GM23338 (cell line): ENCODE results near the gene UNC13C.

Experiments used
- CREB1 ChIP-seq: fragments of 250-450 bp; sonication (Bioruptor Pico); IDR thresholded peaks from 2 replicates; pipeline ENCODE4 v1.5.0; 2020; ENCODE audit warnings: low read depth, mild to moderate bottlenecking, moderate library complexity
- JUNB ChIP-seq: IDR thresholded peaks from one replicate; pipeline ENCODE4 v1.6.1; 2016; ENCODE audit warnings: antibody characterized with exemption; ENCODE audit not compliant: unreplicated experiment
- POLR2AphosphoS5 ChIP-seq: IDR thresholded peaks from 2 replicates; pipeline ENCODE4 v1.6.1; 2016; ENCODE audit warnings: antibody characterized with exemption, low read depth
- TF ChIP-seq, protein P1 (sequence below), 2 experiments: fragments of 200-600 bp in 1 of 2; sonication (generic) in 1 of 2; conservative IDR thresholded peaks; 2 replicates each; pipeline versions ENCODE4 v1.5.1 to v1.6.1; 2016 to 2017; ENCODE audit warnings: antibody characterized with exemption in 2 of 2, low read depth in 2 of 2, mild to moderate bottlenecking in 2 of 2, moderate library complexity in 1 of 2
- TF ChIP-seq, protein P2 (sequence below): IDR thresholded peaks from one replicate; pipeline ENCODE4 v1.6.1; 2018; ENCODE audit warnings: antibody characterized with exemption; ENCODE audit not compliant: unreplicated experiment

DNA sequence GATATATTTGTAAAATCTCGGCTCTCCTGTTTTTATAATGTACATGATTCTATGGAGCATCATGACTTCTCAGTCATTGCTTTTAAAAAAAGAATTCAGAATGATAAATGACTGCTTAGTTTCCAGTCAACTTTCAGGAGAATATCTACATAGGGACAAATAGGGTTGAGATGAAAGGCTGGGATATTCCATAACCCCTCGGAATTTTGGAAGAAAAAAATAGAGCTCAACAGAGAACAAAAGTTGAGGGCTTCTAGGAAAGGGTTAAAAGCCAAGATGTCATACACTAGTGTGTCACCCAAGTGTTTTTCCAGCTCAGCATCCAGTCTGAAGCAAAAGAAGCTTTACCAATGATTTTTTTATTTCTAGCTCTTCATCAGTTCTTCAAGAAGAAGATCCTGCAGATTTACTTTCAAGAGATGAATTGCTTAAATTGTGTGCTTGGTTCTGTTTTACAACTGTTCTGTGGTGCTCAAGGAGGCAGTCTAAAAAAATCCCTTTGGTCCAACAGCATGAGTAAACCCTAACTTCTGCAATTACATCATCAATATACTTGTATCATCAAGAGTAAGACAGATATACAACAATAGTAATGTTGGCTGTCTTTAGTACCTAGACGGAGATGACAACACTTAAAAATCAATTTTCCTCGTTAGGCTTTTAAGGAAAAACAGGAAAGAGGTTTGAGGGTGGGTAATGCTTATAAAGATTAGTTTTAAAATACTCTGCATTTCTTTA is 979 bp downstream of the UNC13C start:
- TF ChIP-seq JUNB (no peak), POLR2AphosphoS5 (no peak), CREB1 (CRISPR knock-in tag) (no peak)
- TF ChIP-seq, protein P1, sequence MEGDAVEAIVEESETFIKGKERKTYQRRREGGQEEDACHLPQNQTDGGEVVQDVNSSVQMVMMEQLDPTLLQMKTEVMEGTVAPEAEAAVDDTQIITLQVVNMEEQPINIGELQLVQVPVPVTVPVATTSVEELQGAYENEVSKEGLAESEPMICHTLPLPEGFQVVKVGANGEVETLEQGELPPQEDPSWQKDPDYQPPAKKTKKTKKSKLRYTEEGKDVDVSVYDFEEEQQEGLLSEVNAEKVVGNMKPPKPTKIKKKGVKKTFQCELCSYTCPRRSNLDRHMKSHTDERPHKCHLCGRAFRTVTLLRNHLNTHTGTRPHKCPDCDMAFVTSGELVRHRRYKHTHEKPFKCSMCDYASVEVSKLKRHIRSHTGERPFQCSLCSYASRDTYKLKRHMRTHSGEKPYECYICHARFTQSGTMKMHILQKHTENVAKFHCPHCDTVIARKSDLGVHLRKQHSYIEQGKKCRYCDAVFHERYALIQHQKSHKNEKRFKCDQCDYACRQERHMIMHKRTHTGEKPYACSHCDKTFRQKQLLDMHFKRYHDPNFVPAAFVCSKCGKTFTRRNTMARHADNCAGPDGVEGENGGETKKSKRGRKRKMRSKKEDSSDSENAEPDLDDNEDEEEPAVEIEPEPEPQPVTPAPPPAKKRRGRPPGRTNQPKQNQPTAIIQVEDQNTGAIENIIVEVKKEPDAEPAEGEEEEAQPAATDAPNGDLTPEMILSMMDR (conservative IDR thresholded peaks at IDR 0.05; ENCODE audit: low read depth in 2 of 2) = no peak
- TF ChIP-seq, protein P2, sequence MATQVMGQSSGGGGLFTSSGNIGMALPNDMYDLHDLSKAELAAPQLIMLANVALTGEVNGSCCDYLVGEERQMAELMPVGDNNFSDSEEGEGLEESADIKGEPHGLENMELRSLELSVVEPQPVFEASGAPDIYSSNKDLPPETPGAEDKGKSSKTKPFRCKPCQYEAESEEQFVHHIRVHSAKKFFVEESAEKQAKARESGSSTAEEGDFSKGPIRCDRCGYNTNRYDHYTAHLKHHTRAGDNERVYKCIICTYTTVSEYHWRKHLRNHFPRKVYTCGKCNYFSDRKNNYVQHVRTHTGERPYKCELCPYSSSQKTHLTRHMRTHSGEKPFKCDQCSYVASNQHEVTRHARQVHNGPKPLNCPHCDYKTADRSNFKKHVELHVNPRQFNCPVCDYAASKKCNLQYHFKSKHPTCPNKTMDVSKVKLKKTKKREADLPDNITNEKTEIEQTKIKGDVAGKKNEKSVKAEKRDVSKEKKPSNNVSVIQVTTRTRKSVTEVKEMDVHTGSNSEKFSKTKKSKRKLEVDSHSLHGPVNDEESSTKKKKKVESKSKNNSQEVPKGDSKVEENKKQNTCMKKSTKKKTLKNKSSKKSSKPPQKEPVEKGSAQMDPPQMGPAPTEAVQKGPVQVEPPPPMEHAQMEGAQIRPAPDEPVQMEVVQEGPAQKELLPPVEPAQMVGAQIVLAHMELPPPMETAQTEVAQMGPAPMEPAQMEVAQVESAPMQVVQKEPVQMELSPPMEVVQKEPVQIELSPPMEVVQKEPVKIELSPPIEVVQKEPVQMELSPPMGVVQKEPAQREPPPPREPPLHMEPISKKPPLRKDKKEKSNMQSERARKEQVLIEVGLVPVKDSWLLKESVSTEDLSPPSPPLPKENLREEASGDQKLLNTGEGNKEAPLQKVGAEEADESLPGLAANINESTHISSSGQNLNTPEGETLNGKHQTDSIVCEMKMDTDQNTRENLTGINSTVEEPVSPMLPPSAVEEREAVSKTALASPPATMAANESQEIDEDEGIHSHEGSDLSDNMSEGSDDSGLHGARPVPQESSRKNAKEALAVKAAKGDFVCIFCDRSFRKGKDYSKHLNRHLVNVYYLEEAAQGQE = no peak
